ENCODE data around the gene TDRD15. TPM values are rescaled to one million over a fixed set of nuclear protein-coding genes. Genes with fewer than 3 reads are reported as not detected.

Gene TDRD15
- total RNA-seq, 1 experiment from 2014 or later, result not detected

DNA sequence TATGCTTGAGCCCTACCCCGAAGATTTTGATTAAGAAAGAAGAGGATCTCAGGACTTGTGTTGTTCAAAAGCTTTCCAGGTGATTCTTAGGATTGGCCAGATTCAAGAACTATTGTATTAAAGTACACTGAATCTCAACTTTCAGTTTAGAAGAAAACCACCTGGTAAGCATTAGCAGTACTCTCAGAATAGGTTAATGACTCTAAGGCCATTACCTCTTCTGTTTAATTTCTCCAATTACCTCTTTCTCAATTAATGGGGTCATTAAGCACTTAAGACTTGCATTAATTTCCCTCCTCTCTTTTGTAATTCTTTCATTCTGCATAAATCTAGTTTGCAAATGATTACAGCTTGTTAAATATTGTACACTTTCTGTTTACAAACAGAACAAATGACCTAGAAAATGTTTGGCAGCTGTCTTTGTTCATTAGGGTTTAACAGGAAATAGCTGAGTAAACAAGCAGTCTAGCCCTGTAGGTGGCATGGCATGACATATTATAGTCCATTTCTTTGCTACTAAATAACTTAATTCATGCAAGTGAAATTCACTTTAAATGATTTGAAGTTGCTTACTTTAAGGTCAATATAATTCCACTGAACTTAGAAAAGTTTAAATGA is 20.4 kb upstream of the TDRD15 start:
- no peak overlapping the region for H3K18ac ChIP-seq (ENCODE audit: insufficient read length, low read depth, low read length)
- H4K20me1 ChIP-seq (ENCODE audit: control insufficient read depth, insufficient read depth, insufficient read length), result no peaks in the 10 kb centered on the region
- no peaks in the 10 kb centered on the region for H3K79me2 ChIP-seq (ENCODE audit: insufficient read depth, low read length)
- no peak overlapping the region for H2BK120ac ChIP-seq (ENCODE audit: low read depth, low read length, poor library complexity, severe bottlenecking)
- H4K8ac ChIP-seq (replicated peaks; ENCODE audit: insufficient read length, low read depth, low read length), result no peak overlapping the region
- no peaks in the 10 kb centered on the region for H3K27me3 ChIP-seq (ENCODE audit: insufficient read depth, low read length)
- peak overlapping the region in 1 of 3 experiments; percentile 31; a peak in 1 of 7 replicates for H3K27ac Mint-ChIP-seq
- peaks cover 9 to 10% of the 10 kb centered on the region in 2 experiments for H3K4me1 Mint-ChIP-seq
- H3K9me3 Mint-ChIP-seq, result no peaks in the 10 kb centered on the region; a peak in 1 of 5 replicates
- no peak overlapping the region for H2BK15ac ChIP-seq (ENCODE audit: low read depth, low read length)
- no peak overlapping the region for H3K23ac ChIP-seq (ENCODE audit: insufficient read length, low read depth, low read length)
- no peak overlapping the region for H3K27ac ChIP-seq (ENCODE audit: insufficient read length, low read depth, low read length)
- no peak overlapping the region for H3K4me2 ChIP-seq (ENCODE audit: insufficient read depth, insufficient read length, low read length)
- H2BK5ac ChIP-seq (ENCODE audit: insufficient read length, low read length), result no peak overlapping the region
- no peak overlapping the region for H2BK20ac ChIP-seq (ENCODE audit: low read depth, low read length, poor library complexity, severe bottlenecking)
- no peak overlapping the region for H3K4ac ChIP-seq (ENCODE audit: low read depth, low read length)
- TF ChIP-seq CTCF (conservative IDR thresholded peaks at IDR 0.05), result no peak
- no peak for DNase-seq
- no peaks in the 10 kb centered on the region for H3K9me3 ChIP-seq (ENCODE audit: control insufficient read depth, low read depth, low read length)
- WGBS (ENCODE audit: extremely low coverage, insufficient read length, low lambda C conversion rate), result no CpG with 5 or more reads among the region's 1 CpG
- H3K79me1 ChIP-seq (ENCODE audit: insufficient read depth, low read depth, low read length, poor library complexity, severe bottlenecking), result no peaks in the 10 kb centered on the region
- no peak overlapping the region for H3K9ac ChIP-seq (ENCODE audit: extremely low read depth, insufficient read length, low read length)
- H3T11ph ChIP-seq (ENCODE audit: low read length), result no peak overlapping the region
- H3K23me2 ChIP-seq (ENCODE audit: insufficient read length, low read depth, low read length, poor library complexity, severe bottlenecking), result no peaks in the 10 kb centered on the region
- H2BK12ac ChIP-seq (ENCODE audit: insufficient read length, low read depth, low read length), result no peak overlapping the region
- no peak overlapping the region for H3K4me3 Mint-ChIP-seq
- H4K5ac ChIP-seq (ENCODE audit: insufficient read length, low read depth, low read length), result no peak overlapping the region
- H3K27me3 Mint-ChIP-seq (ENCODE audit: low read depth), result no peaks in the 10 kb centered on the region; the same call in 1 of the 2 replicates
- H3K36me3 Mint-ChIP-seq (ENCODE audit: insufficient read depth in 1 of 3, low read depth in 3 of 3), result no peaks in the 10 kb centered on the region; a peak in 1 of 7 replicates
- H3K56ac ChIP-seq (ENCODE audit: insufficient read length, low read depth, low read length), result no peak overlapping the region
- H2AK5ac ChIP-seq (ENCODE audit: insufficient read length, low read length), result no peak overlapping the region
- no peak overlapping the region for H4K91ac ChIP-seq (ENCODE audit: insufficient read length, low read depth, low read length)
- no peak overlapping the region for H3K14ac ChIP-seq (ENCODE audit: insufficient read depth, low read length)
- no peaks in the 10 kb centered on the region for H3K4me1 ChIP-seq (ENCODE audit: insufficient read depth, low read length)
- H2AFZ ChIP-seq (ENCODE audit: low read length), result no peak overlapping the region
